Endothelial cell (in vitro differentiated cells): ENCODE data around the gene PPDPF. TPM values are rescaled to one million over a fixed set of nuclear protein-coding genes. Genes with fewer than 3 reads are reported as not detected.

ENCODE experiments used
- DNase-seq: peaks from one replicate; pipeline ENCODE4 v3.0.0; 2021; ENCODE audit warnings: low spot score
- H3K27ac Mint-ChIP-seq: one replicate; pipeline ENCODE4 v1.8.0; 2021; ENCODE audit warnings: mixed read lengths, inconsistent platforms; ENCODE audit not compliant: unreplicated experiment
- H3K27me3 Mint-ChIP-seq: one replicate; pipeline ENCODE4 v1.8.0; 2021; ENCODE audit warnings: mild to moderate bottlenecking, moderate library complexity, mixed read lengths, inconsistent platforms; ENCODE audit not compliant: unreplicated experiment
- H3K36me3 Mint-ChIP-seq: one replicate; pipeline ENCODE4 v1.8.0; 2021; ENCODE audit warnings: mild to moderate bottlenecking, low read depth, mixed read lengths, inconsistent platforms; ENCODE audit not compliant: unreplicated experiment
- H3K4me1 Mint-ChIP-seq: one replicate; pipeline ENCODE4 v1.8.0; 2021; ENCODE audit warnings: mild to moderate bottlenecking, mixed read lengths, inconsistent platforms; ENCODE audit not compliant: unreplicated experiment
- H3K4me3 Mint-ChIP-seq: one replicate; pipeline ENCODE4 v1.8.0; 2021; ENCODE audit warnings: mild to moderate bottlenecking, mixed read lengths, inconsistent platforms; ENCODE audit not compliant: unreplicated experiment
- H3K9me3 Mint-ChIP-seq: one replicate; pipeline ENCODE4 v1.8.0; 2021; ENCODE audit warnings: mixed read lengths, inconsistent platforms; ENCODE audit not compliant: unreplicated experiment
- CTCF ChIP-seq: fragments of 200-600 bp; sonication (generic); IDR thresholded peaks from one replicate; pipeline ENCODE4 v1.5.0; 2021; ENCODE audit warnings: antibody characterized with exemption; ENCODE audit not compliant: unreplicated experiment
- total RNA-seq: library from RNA; stranded (reverse); fragmentation: NEBNext Ultra II Directional; extraction: Animal tissue kit (Norgen Biotek cat#: 25700); gene quantifications from one replicate; pipeline ENCODE4 v1.2.1, GENCODE V29; 2021; ENCODE audit not compliant: unreplicated experiment

The PPDPF gene
- total RNA-seq, 1 donor from 2014 or later = 151 TPM

- DNase-seq = no peak
- Mint-ChIP-seq H3K36me3 (peaks cover 6% of the 10 kb centered on the region), H3K9me3 (peaks cover 3% of the 10 kb centered on the region)
Measured at GRCh38 chr20:63501818-63502670, 18.5 kb upstream of the PPDPF start.

GRCh38 chr20:63502671-63503172 is 17.8 kb upstream of the PPDPF start:
- H3K36me3 Mint-ChIP-seq = peaks cover 7% of the 10 kb centered on the region
- peaks cover 3% of the 10 kb centered on the region for H3K27me3 Mint-ChIP-seq
- no peak for TF ChIP-seq CTCF
- no peak overlapping the region for H3K4me3 Mint-ChIP-seq
- peaks cover 3% of the 10 kb centered on the region for H3K9me3 Mint-ChIP-seq
- DNase-seq = no peak
- peaks cover 2% of the 10 kb centered on the region for H3K4me1 Mint-ChIP-seq
- no peak overlapping the region for H3K27ac Mint-ChIP-seq

More at GRCh38 chr20:63501818-63502670, 18.5 kb upstream of the PPDPF start:
- H3K27me3 Mint-ChIP-seq = peaks cover 6% of the 10 kb centered on the region
- no peak for TF ChIP-seq CTCF
- H3K27ac Mint-ChIP-seq = no peak overlapping the region
- H3K4me3 Mint-ChIP-seq = no peak overlapping the region
- H3K4me1 Mint-ChIP-seq = peaks cover 2% of the 10 kb centered on the region

- Mint-ChIP-seq H3K27me3 (peaks cover 3% of the 10 kb centered on the region), H3K27ac (no peak overlapping the region), H3K4me3 (no peak overlapping the region), H3K9me3 (peaks cover 3% of the 10 kb centered on the region), H3K36me3 (peaks cover 14% of the 10 kb centered on the region), H3K4me1 (peaks cover 2% of the 10 kb centered on the region)
- no peak for DNase-seq
- no peak for TF ChIP-seq CTCF
Measured at GRCh38 chr20:63503524-63503923, 17.0 kb upstream of the PPDPF start.

GRCh38 chr20:63504642-63505041 is 15.9 kb upstream of the PPDPF start:
- H3K9me3 Mint-ChIP-seq = peaks cover 3% of the 10 kb centered on the region
- no peak for DNase-seq
- peaks cover 8% of the 10 kb centered on the region for H3K27me3 Mint-ChIP-seq
- no peak overlapping the region for H3K27ac Mint-ChIP-seq
- no peak for TF ChIP-seq CTCF
- peaks cover 18% of the 10 kb centered on the region for H3K36me3 Mint-ChIP-seq
- no peak overlapping the region for H3K4me3 Mint-ChIP-seq
- H3K4me1 Mint-ChIP-seq = peaks cover 2% of the 10 kb centered on the region

GRCh38 chr20:63505281-63505680 is 15.3 kb upstream of the PPDPF start:
- TF ChIP-seq CTCF = no peak
- DNase-seq = no peak
- Mint-ChIP-seq H3K4me1 (peaks cover 2% of the 10 kb centered on the region), H3K27ac (no peak overlapping the region), H3K36me3 (peaks cover 18% of the 10 kb centered on the region), H3K27me3 (peaks cover 8% of the 10 kb centered on the region), H3K4me3 (no peak overlapping the region), H3K9me3 (peaks cover 3% of the 10 kb centered on the region)
